HG03520 (cell line): ENCODE data around the gene GSG1L.

Source experiments
- ATAC-seq: cut with Tn5 transposase; IDR thresholded peaks from one replicate; pipeline ENCODE4 v1.9.1; 2021; ENCODE audit warnings: mild to moderate bottlenecking, moderate library complexity; ENCODE audit not compliant: unreplicated experiment

The GSG1L gene

DNA sequence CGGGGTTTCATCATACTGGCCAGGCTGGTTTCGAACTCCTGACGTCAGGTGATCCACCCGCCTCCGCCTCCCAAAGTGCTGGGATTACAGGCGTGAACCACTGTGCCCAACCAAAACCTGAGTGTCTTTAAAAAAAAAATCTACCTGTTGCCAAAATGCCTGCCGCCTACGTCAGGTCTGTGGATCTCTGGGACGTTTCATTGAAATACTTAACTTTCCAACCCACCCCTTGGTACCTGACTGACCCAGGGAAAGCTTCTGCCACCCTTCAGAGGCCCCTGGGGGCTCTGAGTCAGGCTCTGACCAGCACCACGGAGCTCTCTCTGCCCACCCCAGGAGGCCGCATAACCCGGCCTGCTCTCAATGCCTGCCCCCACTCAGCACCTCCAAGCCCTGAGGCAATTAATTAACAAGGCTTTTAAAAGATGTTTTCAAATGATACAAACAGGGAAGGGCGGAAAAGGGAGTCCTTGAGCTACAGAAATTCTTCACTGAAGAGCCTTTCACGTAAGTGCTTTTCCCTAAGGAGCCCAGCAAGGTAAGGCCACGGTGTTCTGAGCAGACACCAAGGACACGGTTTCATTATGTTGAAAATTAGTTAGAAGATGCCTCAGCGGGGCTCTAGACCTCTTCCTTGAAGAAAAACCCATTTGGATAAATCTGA is 29.3 kb upstream of the GSG1L start:
- no peak for ATAC-seq

DNA sequence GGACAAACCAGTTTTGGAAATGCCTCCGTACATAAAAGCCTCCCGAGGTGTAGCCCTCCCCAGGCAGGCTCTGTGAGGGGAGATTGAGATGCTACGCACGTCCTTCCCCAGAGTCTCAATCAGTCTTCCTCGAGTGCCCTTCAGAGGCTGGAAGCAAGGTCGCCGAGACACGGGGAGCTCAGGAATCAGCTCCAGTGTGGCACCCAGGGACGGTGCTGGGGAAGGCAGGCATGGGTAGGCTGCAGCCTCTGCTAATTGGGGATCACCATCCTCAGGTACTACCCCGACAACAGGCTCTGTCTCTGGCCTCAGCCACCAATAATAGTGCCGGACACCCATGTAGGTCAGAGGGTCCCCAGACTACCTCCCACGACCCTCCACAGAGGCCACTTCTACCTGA is 28.1 kb upstream of the GSG1L start:
- no peak for ATAC-seq

DNA sequence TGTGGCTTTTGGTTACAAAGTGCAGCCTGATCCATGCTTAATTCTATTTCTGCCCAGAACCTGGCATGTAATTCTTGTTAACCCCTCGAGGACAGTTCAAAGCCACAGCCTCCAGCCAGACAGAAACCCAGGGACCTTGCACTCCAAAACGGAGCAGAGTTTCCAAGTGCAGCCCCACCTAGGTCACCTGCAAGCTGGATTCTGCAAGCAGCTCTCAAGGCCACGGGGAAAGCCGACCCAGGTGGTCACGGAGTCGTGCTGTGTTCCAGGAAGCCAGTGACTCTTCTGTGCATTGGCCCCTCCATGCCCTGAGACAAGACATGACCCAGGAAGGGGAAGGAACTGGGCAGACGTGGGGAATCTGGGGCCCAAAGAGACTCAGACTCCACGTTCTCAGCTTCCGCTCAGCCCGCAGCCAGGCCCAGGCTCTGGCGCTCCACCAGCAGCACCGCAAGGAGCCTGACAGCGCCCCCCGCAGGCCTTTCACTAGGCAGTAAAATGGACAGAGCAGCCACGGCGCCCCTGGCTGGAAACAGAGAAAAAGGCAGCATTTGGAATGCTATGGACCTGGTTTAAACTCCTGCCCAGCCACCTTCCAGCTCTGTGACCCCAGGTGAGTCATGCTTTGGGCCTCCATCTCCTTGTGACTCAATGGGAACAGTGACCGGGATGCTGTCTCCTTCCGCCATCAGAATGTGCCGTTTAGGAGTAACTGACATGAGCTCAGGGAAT is 27.3 kb upstream of the GSG1L start:
- no peak for ATAC-seq

DNA sequence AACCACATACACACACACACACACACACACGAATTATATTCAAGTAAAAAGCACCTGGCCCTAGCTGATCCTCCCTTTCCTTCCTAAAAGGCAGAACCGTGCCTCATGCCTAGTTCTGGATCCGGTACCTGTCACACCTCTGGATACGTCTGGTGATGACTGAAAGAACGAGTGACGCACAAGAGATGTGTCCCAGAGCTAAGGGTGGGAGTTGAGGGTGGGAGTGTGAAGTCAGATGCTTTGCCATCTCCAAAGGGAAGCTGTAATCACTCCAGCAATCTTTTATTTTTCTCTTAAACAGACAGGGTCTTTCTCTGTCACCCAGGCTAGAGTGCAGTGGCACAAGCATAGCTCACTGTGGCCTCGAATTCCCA is 26.5 kb upstream of the GSG1L start:
- ATAC-seq = no peak

DNA sequence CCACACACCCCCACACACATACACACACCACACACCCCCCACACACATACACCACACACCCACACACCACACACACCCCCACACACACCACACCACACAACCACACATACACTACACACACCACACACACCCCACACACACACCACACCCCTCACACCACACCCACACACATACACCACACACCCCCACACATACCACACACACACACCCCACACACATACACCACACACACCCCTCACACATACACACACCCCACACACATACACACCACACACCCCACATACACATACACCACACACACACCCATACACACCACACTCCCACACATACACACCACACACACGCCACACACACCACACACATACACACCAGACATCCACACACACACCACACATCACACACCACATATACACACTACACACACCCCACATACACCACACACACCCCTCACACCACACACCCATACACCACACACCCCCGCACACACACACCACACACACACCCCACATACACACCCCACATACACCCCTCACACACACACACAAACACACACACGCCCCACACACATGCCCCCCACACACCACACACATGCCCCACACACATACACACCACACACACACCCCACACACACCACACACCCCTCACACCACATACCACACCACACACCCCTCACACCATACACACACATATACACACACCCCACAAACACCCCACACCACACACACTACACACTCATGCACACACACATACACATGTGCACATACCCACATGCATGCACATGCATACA is 25.9 kb upstream of the GSG1L start:
- ATAC-seq = no peak

DNA sequence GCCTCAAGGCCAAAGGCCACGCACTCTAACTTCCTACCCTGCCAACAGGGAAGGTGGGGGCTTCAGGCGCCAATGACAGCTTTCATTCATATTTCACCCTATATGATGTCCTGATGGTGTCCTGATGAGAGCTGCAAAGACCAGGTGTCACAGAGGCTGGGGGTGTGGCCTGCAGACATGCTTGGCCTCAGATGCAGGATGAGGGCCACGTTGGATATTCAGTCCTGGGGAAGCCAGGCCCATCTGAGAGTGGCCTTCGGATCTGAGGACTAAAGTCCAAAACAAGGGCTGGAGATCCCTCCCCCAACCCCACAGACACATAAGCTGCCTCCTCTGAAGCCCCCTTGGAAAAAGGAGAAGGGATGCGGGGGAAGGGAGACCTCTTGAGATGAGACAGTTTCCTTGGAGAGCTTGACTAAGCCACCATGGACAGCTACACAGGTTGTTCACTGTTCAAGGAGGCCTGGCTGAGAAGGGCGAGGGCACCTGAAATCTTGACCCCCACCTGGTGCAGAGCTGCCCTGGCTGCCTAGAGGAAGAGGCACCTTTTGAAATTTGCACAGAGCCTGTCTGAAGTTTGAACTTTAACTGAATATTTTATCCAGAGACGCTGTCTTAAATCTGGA is 24.3 kb upstream of the GSG1L start:
- ATAC-seq = no peak

DNA sequence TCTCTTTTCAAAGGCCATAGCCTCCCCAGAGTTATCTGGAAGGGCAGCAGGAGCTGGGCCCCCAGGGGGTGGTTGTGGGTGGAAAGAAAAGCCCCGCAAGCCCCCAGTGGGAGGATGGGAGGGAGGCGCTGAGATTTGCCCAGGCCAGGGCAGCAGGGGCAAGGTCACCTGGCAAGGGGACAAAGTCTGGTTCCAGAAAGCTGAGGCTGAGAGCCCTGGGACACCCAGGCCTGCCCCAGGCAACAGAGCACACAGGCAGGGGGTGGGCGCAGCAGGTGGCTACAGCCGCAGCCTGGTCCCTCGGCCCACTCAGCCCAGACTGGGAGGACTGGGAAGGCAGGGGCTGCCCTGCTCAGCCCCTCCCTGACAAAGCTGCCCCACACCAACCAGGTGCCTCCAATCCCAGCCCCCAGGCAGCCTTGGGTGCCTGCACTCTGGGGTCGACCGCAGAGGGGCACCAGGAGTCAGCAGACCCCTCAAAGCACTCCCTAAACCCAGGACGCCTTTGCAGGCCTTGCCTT is 23.7 kb upstream of the GSG1L start:
- ATAC-seq = no peak

DNA sequence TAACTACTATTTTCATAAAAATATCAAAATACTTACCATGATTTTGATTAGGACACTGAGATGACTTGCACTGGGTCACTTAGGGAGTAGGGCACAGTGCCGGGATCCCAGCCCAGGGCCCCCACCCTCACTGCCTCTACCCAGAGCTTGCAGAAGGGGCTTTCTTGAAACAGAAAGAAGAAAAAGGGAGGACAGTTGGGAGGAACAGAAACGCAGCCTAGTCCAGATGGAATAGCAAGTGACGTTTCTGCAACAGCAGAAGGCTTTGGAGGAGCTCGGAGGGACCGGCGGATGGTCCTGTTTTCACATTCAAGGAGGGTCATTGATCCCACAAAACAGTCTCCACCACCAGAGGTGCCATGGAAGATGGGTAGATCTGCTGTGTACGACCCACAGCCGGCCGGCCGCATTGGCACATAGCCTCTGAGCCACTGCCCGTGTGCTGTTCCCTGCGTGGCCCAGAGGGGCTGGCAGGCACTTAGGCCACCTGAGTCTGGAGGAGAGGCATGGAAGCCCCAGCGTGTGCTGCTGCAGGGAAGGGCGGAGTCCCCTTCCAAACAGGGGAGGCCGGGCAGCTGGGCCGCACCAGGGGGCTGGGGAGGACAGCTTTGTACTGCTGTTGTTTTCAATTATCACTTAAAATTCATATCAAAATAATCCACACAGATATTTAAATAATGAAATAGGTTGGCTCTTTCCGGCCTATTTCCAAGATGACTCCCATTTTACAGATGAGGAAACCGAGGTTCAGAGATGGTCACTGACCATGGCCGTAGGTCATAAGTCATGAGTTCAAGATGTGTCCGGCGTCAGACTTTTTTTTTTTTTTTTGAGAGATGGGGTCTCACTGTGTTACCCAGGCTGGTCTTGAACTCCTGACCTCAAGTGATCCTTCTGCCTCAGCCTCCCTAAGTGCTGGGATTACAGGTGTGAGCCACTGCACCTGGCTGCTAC is 22.9 kb upstream of the GSG1L start:
- no peak for ATAC-seq

DNA sequence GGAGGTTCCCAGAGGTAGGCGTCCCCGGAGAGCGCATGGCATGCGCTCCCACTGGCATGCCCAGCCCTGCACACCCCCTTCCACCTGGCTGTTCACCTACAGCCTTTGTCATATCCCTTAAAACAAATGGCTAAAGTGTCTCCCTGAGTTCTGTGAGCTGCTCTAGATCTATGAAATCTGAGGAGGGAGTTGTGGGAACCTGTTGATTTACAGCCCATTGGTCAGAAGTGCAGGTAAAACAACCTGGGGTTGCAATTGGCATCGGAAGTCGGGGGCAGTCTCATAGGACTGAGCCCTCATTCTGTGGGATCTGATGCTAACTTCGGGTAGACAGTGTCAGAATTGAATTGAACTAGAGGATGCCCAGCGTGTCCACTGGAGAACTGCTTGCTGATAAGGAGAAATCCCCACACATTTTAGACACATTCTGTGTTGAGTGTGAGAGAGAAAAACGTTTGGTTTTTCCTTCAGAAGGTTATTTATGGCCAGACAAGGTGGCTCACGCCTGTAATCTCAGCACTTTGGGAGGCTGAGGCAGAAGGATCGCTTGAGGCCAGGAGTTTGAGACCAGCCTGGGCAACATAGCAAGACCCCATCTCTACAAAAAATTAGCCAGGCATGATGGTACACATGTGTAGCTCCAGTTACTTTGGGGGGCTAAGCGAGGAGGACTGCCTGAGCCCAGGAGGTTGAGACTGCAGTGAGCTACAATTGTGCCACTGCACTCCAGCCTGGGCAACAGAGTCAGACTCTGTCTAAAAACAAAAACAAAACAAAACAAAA is 22.1 kb upstream of the GSG1L start:
- no peak for ATAC-seq

DNA sequence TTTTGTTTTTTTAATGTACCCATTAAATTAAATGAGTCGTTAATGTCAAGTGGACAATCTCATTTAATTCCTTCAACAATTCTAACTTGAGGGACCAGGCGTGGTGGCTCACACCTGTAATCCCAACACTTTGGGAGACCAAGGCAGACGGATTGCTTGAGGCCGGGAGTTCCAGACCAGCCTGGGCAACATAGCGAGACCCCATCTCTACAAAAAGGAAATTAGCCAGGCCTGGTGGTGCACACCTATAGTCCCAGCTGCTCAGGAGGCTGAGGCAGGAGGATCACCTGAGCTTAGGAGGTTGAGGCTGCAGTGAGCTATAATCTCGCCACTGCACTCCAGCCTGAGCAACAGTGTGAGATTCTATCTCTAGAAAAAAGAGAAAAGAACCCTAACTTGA is 20.7 kb upstream of the GSG1L start:
- ATAC-seq = no peak

DNA sequence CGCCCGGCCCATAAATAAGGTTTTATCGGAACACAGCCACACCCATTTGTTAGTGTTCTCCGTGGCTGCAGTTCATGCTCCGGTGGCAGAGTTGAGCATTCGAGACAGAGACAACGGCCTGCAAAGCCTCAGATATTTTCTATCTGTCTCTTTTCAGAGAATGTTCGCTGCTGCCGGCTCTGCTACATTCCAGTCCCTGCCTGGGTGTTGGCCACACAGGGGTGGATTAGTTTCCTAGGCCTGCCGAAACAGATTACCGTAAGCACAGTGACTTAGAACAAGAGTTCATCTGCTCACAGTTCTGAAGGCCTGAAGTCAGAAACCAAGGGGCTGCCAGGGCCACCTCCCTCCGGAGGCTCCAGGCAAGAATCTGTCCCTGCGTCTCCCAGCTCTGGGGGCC is 19.1 kb upstream of the GSG1L start:
- ATAC-seq = no peak

DNA sequence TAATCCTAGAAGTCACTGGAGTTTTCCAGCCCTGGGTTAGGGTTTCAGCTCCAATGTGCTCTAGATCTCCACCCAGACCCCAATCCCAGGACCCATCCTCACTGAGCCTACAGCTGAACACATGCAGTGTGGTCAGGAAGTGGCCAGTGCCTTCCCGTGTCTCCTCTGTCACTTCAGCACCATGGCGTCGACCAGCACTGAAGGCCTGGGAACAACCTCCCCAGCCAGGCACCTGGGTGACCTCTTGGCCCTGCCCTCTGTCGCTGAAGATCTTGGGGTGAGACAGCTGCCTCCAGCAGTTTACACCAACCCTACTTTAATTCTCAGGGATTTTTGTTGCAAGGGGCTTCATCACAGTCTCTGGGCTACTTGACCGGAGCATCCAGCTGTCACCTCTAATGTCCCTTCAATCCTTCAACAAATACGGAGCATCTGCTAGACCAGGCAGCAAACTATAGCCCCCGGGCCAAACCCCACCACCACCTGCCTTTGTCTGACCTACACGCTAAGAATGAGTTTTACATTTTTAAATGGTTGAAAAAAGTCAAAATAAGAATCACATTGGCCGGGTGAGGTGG is 18.0 kb upstream of the GSG1L start:
- ATAC-seq = no peak

DNA sequence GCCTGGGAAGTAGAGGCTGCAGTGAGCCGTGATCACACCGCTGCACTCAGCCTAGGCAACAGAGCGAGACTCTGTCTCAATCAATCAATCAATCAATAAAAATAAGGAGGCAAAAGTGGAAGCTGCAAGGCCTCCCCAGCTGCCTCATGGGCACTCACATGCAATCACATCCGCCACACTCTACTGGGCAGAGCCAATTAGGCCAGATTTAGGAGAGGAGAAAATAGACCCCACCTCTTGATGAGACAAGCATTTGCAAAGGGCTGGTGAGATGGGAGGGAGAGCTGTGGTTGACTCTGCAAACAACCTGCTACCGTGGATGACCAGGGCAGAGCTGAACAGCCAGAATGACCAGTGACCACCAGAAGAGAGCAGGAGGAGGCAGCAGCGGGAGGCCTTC is 14.7 kb upstream of the GSG1L start:
- ATAC-seq = no peak

DNA sequence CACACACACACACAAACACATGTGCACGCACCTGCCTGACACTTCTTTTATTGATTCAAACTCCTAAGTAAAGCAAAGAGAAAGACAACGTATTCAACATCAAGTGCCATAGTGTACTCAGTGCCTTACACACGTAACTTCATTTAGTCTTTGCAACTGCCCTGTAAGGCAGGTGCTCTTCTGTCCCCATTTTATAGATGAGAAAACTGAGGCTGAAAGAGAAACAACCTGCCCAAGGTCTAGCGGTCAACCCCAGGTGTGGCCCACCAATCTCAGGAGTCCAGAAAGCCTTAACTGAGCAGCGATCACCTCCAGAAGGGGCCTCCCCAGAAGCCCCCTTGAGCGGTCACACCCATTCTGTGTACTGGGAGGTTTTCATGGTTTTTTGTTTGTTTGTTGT is 10.3 kb upstream of the GSG1L start:
- no peak for ATAC-seq

DNA sequence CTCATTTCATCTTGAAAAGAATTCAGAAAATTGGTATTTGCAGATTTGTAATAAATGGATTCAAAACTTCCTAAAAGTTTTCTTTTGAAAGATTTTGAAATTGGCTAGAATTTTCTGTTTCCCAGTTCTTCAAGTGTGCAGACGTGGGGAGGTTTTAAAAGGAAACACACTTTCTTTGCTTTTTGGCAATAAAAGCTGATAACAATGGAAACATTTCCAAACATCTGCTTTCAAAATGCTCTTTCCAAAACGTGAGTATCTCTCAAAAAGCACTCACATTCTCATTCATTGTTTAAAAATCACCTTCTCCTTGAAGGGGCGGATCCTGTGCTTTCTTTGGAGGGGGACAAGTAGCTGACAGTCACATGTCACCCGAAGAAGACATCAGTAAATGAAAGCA is 8.6 kb upstream of the GSG1L start:
- ATAC-seq = no peak

DNA sequence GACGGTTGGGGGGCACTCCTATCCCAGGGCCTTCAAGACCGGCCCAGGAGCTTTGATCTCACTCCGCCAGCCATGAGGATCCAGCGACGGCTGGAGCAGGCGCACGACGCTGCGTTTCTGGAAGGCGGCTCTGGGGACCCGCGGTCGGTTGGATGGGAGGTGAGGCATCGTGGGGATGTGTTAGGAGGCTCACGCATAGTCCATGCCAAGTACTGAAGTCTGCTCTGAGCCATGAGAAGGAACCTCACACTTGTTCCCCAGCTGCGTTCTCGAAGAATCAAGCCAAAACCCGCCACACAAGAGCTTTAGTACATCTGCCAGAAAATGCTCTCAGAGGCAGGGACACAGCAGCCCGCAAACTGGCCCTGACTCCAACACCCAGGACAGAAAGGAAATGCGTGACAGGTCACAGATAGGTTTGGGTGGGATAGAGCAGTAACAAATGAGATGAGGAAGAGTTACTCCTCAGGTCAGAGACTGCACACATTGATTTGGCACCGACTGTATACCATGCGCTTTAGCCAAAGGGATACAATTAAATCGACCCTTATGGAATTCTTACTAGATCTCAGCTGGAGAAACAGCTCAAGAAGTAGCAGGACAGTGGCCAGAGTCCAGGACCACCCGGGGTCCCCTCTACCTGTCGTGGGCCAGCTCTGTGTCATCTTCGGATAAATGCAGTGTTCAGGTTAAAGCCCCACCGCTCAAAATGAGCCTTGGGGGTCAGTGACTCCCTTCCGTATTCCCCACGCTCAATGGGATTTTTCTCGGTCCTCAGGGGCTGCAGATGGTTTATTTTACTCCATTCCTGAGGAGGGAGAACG is 6.7 kb upstream of the GSG1L start:
- no peak for ATAC-seq

DNA sequence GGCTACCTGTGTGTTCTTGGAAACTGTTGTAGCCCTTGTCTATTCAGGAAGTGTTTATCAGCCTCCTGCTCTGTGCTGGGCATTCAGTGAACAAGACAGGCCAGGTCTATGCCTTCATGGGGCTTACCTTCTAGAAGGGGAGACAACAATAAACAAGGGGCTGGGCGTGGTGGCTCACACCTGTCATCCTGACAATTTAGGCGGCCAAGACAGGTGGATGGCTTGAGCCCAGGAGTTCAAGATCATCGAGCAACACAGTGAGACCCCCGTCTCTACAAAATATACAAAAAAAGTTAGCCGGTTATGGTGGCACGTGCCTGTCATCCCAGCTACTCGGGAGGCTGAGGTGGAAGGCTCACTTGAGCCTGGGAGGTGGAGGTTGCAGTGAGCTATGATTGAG is 5.5 kb upstream of the GSG1L start:
- no peak for ATAC-seq

DNA sequence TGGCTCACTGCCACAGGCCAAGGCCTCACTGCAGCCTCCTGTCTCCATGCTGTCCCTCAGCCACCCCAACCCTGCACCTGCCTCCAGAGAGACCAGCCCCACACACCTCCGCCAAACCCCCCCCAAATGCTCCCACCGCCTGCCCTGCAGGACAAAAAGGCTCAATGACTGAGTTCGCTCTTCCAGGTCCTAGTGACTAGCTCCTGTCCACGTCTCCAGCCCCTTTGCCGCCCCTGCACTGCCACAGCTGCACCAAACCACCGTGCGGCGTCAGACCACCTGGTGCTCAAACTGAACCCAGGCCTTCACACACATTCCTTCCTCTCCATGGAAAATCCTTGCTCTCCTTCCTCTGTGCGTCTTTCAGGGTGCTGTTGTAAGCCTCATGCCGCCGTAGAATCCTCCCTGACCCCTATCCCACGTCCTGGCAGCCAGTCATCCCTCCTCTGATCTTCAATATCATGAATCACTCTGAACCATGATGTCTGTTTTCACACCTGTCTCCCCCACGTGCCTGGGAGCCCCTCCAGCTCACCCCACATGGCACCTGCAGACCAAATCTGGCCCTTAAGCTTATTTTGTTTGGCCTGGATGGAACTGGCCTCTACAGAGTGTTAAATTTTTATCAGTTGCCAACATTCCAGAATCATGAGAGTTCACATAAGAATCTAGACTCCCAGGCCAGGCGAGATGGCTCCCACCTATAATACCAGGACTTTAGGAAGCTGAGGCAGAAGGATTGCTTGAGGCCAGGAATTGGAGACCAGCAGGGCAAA is 4.3 kb upstream of the GSG1L start:
- ATAC-seq = no peak
